GM19043 (cell line): ENCODE measurements around the gene TSC22D1.

Experiments used
- ATAC-seq: cut with Tn5 transposase; IDR thresholded peaks from one replicate; pipeline ENCODE4 v1.9.1; 2021; ENCODE audit warnings: low read depth; ENCODE audit not compliant: unreplicated experiment

The TSC22D1 gene

GRCh38 chr13:44389876-44390275 is 186.3 kb downstream of the TSC22D1 start:
- no peak for ATAC-seq

DNA sequence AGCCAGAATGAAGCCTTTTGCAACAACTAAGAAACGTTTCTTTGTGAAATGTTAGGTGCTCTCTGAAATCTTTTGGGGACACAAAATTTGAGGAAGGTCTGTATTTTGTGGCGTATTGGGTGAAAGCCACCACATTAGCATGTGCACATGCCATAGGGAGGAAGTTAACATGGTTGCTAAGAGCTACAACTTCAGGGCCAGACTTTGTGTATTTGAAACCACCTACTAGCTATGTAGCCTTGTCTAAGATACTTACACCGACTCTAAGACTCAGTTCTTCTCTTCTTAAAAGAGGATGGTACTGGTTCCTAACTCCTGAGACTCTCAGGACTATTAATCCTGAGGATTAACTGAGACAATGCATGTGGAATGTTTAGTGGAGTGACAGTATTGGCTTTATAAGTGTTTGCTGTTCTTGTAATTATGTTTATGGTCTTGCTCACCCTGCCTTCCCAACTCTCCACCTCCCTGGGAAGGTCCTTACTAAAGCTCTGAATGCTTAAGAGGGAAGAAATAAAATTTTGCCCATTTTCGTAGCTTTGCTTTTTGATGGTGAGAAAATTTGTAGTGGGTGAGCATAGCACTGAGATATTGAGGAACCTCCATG is 187.0 kb downstream of the TSC22D1 start:
- ATAC-seq, result no peak

DNA sequence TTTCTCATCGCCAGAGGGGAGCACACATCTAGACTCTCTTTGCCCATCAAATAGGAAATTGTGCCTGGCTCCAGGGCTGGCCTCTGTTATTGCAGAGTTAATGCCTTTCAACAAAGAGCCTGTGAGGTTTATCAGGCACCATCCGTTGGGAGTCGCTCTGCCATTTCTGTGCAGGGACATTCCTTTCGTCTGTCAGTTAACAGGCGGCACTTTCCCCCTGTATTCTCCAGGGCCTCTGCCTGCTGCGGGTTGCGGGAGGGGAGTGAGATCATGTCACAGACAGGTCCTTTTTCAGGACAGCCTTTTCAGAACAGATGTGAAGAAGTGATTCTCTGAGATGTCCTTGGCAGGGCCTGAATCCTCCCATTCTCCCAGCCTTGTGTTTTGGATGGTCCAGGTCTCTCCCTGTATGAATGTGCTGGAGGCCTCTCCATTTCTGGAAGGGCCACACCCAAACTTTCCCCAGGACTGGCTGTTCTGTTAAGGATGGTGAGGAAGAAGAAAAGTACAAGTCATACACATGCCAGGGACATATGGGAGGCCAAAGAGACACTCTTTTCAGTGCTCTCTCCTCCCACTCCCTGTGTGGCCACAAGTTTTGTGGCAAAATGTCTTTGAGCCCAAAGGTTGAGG is 187.6 kb downstream of the TSC22D1 start:
- ATAC-seq, result no peak

GRCh38 chr13:44386913-44387556 is 189.1 kb downstream of the TSC22D1 start:
- no peak for ATAC-seq

- no peak for ATAC-seq
Observed at GRCh38 chr13:44385847-44386246, 190.3 kb downstream of the TSC22D1 start.

DNA sequence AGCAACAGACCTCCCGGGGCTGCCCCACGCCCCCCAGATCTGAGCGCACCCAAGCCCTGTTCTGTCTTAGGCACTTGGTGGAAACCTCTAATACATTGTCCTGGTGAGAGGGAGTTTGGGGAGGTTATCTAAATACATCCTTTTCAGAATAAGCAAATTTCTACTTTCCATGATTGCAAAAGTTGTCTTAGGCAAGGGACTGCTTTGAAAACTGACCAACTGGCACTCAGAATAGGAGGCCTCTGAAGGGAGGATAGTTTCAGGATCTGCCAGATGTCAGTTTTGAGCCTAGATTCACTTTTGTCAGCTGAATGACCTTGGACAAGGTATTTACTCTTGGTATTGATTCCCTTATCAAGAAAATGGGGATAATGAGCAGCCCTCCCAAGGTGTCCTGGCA is 190.7 kb downstream of the TSC22D1 start:
- no peak for ATAC-seq

GRCh38 chr13:44384778-44385177 is 191.4 kb downstream of the TSC22D1 start:
- ATAC-seq, result no peak

DNA sequence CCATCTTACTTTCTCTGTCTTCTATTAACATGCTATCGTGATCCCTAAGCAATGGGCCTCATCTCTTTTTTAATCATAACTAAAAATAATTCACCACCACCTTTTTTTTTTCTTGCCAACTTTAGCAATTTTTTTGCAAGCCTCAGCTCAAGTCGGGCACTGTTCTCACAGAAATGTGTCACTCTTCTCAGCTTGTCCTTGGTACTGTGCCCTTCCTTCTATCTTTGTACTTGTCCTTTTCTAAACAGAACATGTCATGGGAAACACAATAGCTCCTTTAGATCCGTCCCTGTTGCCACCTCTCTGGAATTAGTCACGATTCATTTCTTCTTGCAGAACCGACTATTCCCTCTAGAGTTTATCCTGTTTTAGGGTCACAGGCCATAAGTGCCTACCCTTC is 192.2 kb downstream of the TSC22D1 start:
- ATAC-seq, result no peak

DNA sequence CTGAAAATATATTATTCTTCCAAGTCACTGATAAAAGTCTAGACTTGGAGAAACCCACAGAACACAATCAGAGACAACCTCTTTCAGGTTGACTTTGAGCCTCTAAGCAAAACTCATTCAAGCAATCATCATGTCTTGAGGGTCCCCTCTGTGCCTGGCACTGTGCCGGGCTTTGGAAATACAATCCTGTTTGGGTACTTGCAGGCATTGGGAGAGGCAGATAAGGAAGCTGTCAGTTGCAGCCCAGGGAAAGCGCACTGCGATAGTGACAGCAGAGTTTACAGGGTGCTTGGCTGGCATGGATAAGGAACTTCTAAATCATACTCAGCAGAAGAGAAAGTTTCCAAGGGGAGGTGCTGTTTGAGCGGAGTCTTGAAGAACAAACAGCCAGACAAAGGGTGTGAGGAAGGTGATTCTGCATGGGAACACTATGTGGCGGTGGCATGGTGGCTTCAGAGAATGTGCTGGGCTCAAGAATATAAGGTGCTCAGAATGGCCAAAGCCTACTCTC is 193.4 kb downstream of the TSC22D1 start:
- ATAC-seq, result no peak
